NCI-H2029 treated with DMSO at 0.1 percent for 48 hours (cell line): ENCODE data around the gene NINJ1.

Experiments used
- DNase-seq: peaks from one replicate; lab custom pipeline; 2025; lab: John Stamatoyannopoulos, UW

NINJ1 gene

GRCh38 chr9:93086447-93087224 lies 47.4 kb downstream of the NINJ1 start:
- no peak for DNase-seq

- DNase-seq = no peak
Observed at GRCh38 chr9:93085676-93086075, 48.4 kb downstream of the NINJ1 start.

DNA sequence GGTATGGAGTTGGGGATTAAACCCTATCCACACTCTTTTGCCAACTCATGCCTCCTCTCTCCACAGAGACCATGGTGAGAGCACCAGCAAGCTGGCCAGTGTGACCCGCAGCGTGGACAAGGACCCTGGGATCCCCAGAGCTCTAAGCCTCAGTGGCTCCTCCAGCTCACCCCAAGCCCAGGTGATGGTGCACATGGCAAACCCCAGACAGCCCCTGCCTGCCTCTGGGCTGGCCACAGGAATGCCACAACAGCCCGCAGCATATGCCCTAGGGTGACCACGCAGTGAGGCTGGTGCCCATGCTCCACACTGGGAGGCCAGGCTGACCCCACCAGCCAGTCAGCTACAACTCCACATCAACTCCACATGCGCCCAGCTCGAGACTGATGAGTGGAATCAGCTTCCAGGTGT lies 49.6 kb downstream of the NINJ1 start:
- DNase-seq = no peak

DNA sequence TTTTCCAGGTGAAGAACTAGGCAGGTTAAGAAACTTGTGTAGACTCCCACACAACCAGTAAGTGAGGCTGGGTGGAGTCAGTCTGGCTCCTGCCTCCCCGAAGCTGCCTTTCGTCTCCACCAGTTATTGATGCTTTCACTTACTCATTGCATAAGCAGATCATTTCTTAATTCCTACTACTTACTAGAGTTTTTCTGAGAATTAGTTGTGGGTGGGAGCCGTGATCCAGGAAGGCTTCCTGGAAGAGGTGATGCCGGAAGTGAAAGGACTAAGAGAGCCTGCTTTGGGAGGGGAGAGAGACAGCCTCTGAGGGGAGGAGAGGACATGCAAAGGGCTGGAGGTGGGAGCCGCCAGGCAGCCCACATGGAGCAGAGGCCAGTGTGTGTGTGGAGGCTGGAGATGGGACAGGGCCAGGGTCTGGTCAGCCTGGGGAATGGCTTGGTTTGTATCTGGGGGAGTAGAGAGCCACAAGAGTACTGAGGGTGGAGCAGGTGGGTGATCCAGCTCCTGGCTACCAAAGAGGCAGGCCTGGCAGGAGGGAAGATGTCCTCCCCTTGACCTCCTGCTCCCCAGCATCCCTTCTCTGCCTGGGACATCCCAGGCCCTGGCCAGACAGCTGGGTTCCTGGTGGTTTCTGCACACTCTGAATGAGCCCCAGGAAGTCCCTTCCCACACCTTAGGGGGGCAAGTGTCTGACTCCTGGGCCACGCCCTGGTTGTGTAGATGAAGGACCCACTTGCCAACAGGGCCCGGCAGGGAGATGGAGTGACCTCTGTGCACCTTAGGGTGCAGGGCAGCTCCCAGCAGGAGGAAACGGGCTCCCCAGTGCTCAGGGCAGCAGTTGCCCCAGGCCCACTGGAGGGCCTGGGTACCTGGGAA lies 50.2 kb downstream of the NINJ1 start:
- no peak for DNase-seq

DNA sequence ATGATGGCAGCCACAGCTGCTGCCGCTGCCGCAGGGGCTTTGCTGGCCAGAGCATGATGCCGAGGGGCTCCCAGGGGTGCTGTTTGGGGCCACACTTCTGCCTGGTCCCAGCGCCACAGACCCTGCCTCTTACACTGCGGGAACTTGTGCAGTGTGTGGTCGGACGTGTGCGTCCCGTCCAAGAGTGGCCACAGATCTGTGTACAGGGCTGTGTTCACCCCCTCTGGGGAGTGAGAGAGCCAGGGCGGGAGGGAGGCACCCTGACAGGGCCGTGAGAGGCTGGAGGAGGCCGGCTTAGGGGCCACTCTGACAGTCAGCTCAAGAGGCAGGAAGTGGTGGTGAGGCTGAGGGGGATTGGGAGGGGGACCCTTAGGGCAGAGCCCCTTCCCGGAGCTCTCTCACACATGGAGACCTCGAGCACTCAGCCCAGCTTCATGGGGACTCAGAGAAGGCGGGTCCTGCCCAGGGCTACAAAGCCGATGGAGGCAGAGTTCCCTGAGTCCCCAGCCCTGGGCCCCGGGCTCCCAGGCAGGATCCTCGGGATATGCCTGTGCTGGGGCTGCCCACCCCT lies 51.1 kb downstream of the NINJ1 start:
- no peak for DNase-seq

GRCh38 chr9:93081931-93082330 lies 52.1 kb downstream of the NINJ1 start:
- DNase-seq = no peak

GRCh38 chr9:93081081-93081529 lies 52.9 kb downstream of the NINJ1 start:
- DNase-seq = no peak

DNA sequence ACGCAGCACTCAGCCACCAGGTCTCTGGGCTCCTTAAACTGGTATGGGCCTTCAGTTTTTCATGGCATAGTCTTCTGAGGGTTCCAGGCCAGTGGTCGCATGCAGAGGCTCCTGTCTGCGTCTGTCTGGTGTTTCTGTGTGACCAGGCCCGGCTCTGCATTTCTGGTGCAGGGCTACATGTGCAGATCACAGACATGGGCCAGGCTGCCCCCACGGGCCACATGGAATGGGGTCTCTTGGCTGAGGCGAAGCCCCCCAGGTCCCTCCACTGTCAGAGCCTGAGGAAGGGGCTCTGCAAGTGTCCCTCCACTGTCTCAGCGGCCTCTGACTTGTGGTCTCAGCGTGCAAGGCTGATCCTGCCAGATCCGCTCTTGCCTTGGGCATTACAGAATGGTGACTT lies 53.6 kb downstream of the NINJ1 start:
- no peak for DNase-seq

DNA sequence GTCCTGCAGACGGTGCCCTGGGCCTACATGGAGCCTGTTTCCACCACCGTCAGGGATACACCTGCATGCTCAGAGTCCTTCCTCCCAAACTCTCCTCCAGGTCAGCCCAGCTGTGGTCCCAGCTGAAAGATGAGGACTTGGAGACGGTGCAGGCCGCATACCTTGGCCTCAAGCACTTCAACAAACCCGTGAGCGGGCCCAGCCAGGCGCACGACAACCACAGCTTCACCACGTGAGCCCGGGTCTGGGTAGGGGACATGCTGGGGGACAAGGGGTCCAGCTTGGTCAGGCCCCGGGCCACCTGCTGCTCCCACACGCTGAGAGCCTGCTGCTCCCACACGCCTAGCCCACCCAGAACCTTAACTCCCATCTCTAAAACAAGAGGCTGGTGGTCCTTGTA lies 54.7 kb downstream of the NINJ1 start:
- no peak for DNase-seq

- no peak for DNase-seq
Observed at GRCh38 chr9:93077811-93078210, 56.2 kb downstream of the NINJ1 start.

GRCh38 chr9:93077367-93077766 lies 56.7 kb downstream of the NINJ1 start:
- DNase-seq = no peak

GRCh38 chr9:93076792-93077128 lies 57.3 kb downstream of the NINJ1 start:
- DNase-seq = no peak

DNA sequence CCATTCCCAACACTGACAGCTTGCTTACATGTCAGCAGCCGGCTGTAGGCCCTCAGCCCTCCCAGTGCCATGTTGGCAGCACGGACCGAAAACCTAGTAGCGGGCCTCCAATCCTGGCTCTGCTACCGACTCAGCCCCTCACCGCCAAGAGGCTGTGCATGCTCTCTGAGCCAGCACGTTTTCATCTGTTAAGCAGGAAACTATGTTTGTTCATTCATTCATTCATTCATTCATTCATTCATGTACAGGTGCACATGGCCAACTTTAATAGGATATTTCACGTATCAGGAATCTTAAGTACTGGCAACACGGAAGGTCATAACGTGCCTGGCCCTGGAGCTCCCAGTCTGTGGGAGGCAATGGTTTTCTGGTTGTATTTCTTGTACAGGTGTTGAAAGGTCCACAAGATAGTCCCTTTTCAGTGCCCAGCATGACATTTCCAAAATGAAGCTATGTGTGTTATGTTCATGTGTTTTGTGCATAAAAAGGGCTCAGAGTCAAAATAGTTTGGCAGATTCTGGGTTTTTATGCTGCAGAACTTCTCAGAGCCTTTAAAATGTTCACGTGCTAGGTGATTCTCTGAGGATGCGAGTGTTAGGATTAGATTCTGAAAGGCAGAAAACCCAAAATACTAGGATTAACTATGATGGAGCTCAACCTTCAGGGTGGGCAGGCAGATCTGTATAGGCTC lies 57.8 kb downstream of the NINJ1 start:
- DNase-seq = no peak

GRCh38 chr9:93072383-93072795 lies 61.7 kb downstream of the NINJ1 start:
- DNase-seq = peak; percentile 27
